T-helper 22 cell (primary cell): ENCODE data around the gene CGB7.
"Not testable (repeated sequence)": the region's sequence is repeated elsewhere in the genome, so short reads cannot be mapped to it uniquely, and the experiment has no call there.

Source experiments
- DNase-seq: peaks from one replicate; pipeline ENCODE4 v3.0.0-alpha.2; 2020; ENCODE audit warnings: low read depth

The CGB7 gene

GRCh38 chr19:49042177-49042576, 15.4 kb downstream of the CGB7 start:
- DNase-seq, result no peak

- DNase-seq, result not testable (repeated sequence)
Measured at GRCh38 chr19:49039736-49040135, 17.8 kb downstream of the CGB7 start.

GRCh38 chr19:49038557-49039276, 18.8 kb downstream of the CGB7 start:
- not testable (repeated sequence) for DNase-seq

- not testable (repeated sequence) for DNase-seq
Measured at GRCh38 chr19:49038111-49038510, 19.4 kb downstream of the CGB7 start.

GRCh38 chr19:49036815-49037214, 20.7 kb downstream of the CGB7 start, which contains the start of gene CGB1:
Gene CGB1, minus strand, starts transcription at chr19:49036895. Its CDS starts 184 bp downstream, at chr19:49036711.
- DNase-seq, result not testable (repeated sequence)

GRCh38 chr19:49031642-49032301, 25.8 kb downstream of the CGB7 start, which contains the start of gene CGB2:
Gene CGB2, plus strand, starts transcription at chr19:49031890. Its CDS starts 206 bp downstream, at chr19:49032096.
- DNase-seq, result peak; percentile 25

GRCh38 chr19:49030323-49030722, 27.2 kb downstream of the CGB7 start:
- not testable (repeated sequence) for DNase-seq

- DNase-seq, result not testable (repeated sequence)
Measured at GRCh38 chr19:49029749-49030148, 27.8 kb downstream of the CGB7 start.

- not testable (repeated sequence) for DNase-seq
Measured at GRCh38 chr19:49028686-49029085, 28.9 kb downstream of the CGB7 start.

GRCh38 chr19:49025599-49025998, 31.9 kb downstream of the CGB7 start:
- not testable (repeated sequence) for DNase-seq

- DNase-seq, result not testable (repeated sequence)
Measured at GRCh38 chr19:49025088-49025487, 32.5 kb downstream of the CGB7 start.

- not testable (repeated sequence) for DNase-seq
Measured at GRCh38 chr19:49024233-49024632, 33.3 kb downstream of the CGB7 start, which contains the start of gene CGB3. Gene CGB3, minus strand, starts transcription at chr19:49024333. Its CDS starts 362 bp downstream, at chr19:49023971.

- DNase-seq, result no peak
Measured at GRCh38 chr19:49022116-49022515, 35.4 kb downstream of the CGB7 start.

GRCh38 chr19:49020931-49021895, 36.3 kb downstream of the CGB7 start:
- DNase-seq, result no peak

- no peak for DNase-seq
Measured at GRCh38 chr19:49020342-49020741, 37.2 kb downstream of the CGB7 start.

GRCh38 chr19:49019242-49019932, 38.2 kb downstream of the CGB7 start:
- DNase-seq, result peak; percentile 36

GRCh38 chr19:49018388-49019241, 38.9 kb downstream of the CGB7 start:
- not testable (repeated sequence) for DNase-seq

GRCh38 chr19:49017666-49018351, 39.7 kb downstream of the CGB7 start:
- peak; percentile 51 for DNase-seq

GRCh38 chr19:49017041-49017665, 40.4 kb downstream of the CGB7 start, which contains the start of gene LHB:
Gene LHB, minus strand, starts transcription at chr19:49017091. Its CDS starts 10 bp downstream, at chr19:49017081.
- DNase-seq, result no peak
